ENCODE results near the gene UGT3A2.

UGT3A2 gene

GRCh38 chr5:35999547-35999946, 67.1 kb downstream of the UGT3A2 start:
- no peak for DNase-seq

- no peak for DNase-seq
Observed at GRCh38 chr5:35996076-35996475, 70.6 kb downstream of the UGT3A2 start.

- no peak for DNase-seq
Observed at GRCh38 chr5:35990941-35991611, 75.6 kb downstream of the UGT3A2 start, which contains the start of gene UGT3A1. Gene UGT3A1, minus strand, starts transcription at chr5:35991390. Its CDS starts 150 bp downstream, at chr5:35991240.

GRCh38 chr5:35990520-35990919, 76.2 kb downstream of the UGT3A2 start:
- DNase-seq, result no peak

- no peak for DNase-seq
Observed at GRCh38 chr5:35988529-35988928, 78.2 kb downstream of the UGT3A2 start.

GRCh38 chr5:35987776-35988175, 78.9 kb downstream of the UGT3A2 start:
- DNase-seq, result no peak
